Stimulated activated naive B cell treated with anti-CD40 and anti-IgM and Interleukin-4, amounts not matched to agents 10 μg/mL and 1 μg/mL and 100 μg/mL, for 72 hours (primary cell): ENCODE results near the gene VNN1.
"Not testable (repeated sequence)": the region's sequence is repeated elsewhere in the genome, so short reads cannot be mapped to it uniquely, and the experiment has no call there.

Experiments
- ATAC-seq, 2 donors: fragments of 150-1000 bp; cut with Tn5 transposase; replicated peaks; 2 replicates each; pipeline ENCODE4 v1.10.0; 2021; ENCODE audit warnings: moderate library complexity in 1 of 2
- DNase-seq: peaks from one replicate; pipeline ENCODE4 v3.0.0; 2021
- H3K27ac Mint-ChIP-seq: one replicate; pipeline ENCODE4 v1.8.0; 2022; ENCODE audit warnings: mild to moderate bottlenecking, mixed read lengths
- H3K27me3 Mint-ChIP-seq, 2 donors: one replicate each; pipeline ENCODE4 v1.8.0; 2022; ENCODE audit warnings: mixed read lengths in 2 of 2
- H3K36me3 Mint-ChIP-seq, 2 donors: one replicate each; pipeline ENCODE4 v1.8.0; 2022; ENCODE audit warnings: mixed read lengths in 2 of 2, mild to moderate bottlenecking in 1 of 2
- H3K4me1 Mint-ChIP-seq, 2 donors: one replicate each; pipeline ENCODE4 v1.8.0; 2022; ENCODE audit warnings: mixed read lengths in 2 of 2, mild to moderate bottlenecking in 1 of 2
- H3K4me3 Mint-ChIP-seq, 2 donors: one replicate each; pipeline ENCODE4 v1.8.0; 2022; ENCODE audit warnings: mild to moderate bottlenecking in 2 of 2, mixed read lengths in 2 of 2, moderate library complexity in 1 of 2
- H3K9me3 Mint-ChIP-seq, 2 donors: one replicate each; pipeline ENCODE4 v1.8.0; 2022; ENCODE audit warnings: mixed read lengths in 2 of 2, mild to moderate bottlenecking in 1 of 2

The VNN1 gene

DNA sequence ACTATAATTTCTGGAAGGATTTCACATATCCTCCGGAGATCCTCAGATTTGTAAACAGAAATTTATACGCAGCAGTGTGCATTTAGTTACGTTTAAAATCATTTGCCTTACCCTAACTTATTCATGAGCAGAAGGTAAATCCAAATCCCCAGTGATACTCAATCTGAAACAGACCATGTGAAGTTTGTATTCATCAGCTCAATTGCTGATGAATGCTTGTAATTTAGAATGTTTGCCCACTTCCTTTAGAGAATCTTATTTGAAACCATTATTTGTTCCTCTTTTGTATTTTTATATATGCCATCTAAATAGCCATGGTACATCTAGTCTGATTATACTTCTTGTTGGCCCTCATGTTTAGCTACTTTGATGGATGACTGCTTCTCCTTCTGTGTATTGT lies 70.3 kb downstream of the VNN1 start:
- no peak overlapping the region for H3K4me3 Mint-ChIP-seq
- no peaks in the 10 kb centered on the region for H3K36me3 Mint-ChIP-seq
- H3K27me3 Mint-ChIP-seq: peaks cover 1 to 8% of the 10 kb centered on the region in 2 donors
- ATAC-seq (peak; percentile 39 to 51), DNase-seq (no peak)
- H3K27ac Mint-ChIP-seq: no peak overlapping the region
- peaks cover 0 to 5% of the 10 kb centered on the region in 2 donors for H3K4me1 Mint-ChIP-seq
- no peaks in the 10 kb centered on the region for H3K9me3 Mint-ChIP-seq

- not testable (repeated sequence) for H3K27ac Mint-ChIP-seq, H3K36me3 Mint-ChIP-seq
- peaks cover 37 to 50% of the 10 kb centered on the region in 2 donors for H3K27me3 Mint-ChIP-seq
These were observed 76.7 kb downstream of the VNN1 start for GRCh38 chr6:132637135-132637534.

GRCh38 chr6:132635906-132636305 lies 77.9 kb downstream of the VNN1 start:
- H3K4me3 Mint-ChIP-seq, ATAC-seq, H3K4me1 Mint-ChIP-seq, H3K27ac Mint-ChIP-seq, DNase-seq, H3K36me3 Mint-ChIP-seq, H3K9me3 Mint-ChIP-seq: not testable (repeated sequence)
- H3K27me3 Mint-ChIP-seq: peaks cover 41 to 50% of the 10 kb centered on the region in 2 donors

More at GRCh38 chr6:132637135-132637534, 76.7 kb downstream of the VNN1 start:
- not testable (repeated sequence) for H3K9me3 Mint-ChIP-seq, ATAC-seq, H3K4me3 Mint-ChIP-seq, H3K4me1 Mint-ChIP-seq, DNase-seq

- not testable (repeated sequence) for ATAC-seq, H3K4me3 Mint-ChIP-seq
- H3K27me3 Mint-ChIP-seq: peaks cover 44 to 50% of the 10 kb centered on the region in 2 donors
These were observed 78.6 kb downstream of the VNN1 start for GRCh38 chr6:132635288-132635687.

GRCh38 chr6:132634796-132635195 lies 79.1 kb downstream of the VNN1 start:
- no peak for DNase-seq
- peaks cover 44 to 50% of the 10 kb centered on the region in 2 donors for H3K27me3 Mint-ChIP-seq
- ATAC-seq: no peak
- no peaks in the 10 kb centered on the region for H3K4me1 Mint-ChIP-seq
- H3K9me3 Mint-ChIP-seq: peaks cover 2 to 10% of the 10 kb centered on the region in 2 donors
- H3K36me3 Mint-ChIP-seq: no peaks in the 10 kb centered on the region
- H3K4me3 Mint-ChIP-seq: no peak overlapping the region
- no peak overlapping the region for H3K27ac Mint-ChIP-seq

More at GRCh38 chr6:132635288-132635687, 78.6 kb downstream of the VNN1 start:
- H3K27ac Mint-ChIP-seq, DNase-seq, H3K4me1 Mint-ChIP-seq, H3K9me3 Mint-ChIP-seq, H3K36me3 Mint-ChIP-seq: not testable (repeated sequence)

DNA sequence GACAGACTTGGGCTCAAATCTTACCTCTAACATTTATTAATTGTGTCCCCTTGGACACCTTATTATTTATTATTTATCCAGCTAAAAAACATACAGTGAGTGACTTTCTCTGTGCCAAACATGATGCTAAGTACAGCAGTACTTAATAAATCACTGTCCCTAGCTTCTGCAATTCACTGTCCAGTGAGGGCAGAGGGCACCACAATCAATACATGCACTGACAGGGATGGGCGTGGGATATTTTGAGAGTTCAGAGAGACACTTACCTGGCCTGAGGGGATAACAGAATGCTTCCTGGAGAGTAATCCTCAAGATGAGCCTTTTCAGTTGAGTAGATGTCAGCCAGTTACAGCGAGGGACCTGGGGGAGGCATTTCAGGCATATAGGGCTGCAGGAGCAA lies 80.5 kb downstream of the VNN1 start:
- H3K9me3 Mint-ChIP-seq: peaks cover 2 to 10% of the 10 kb centered on the region in 2 donors
- H3K4me1 Mint-ChIP-seq: no peaks in the 10 kb centered on the region
- H3K4me3 Mint-ChIP-seq: no peak overlapping the region
- peaks cover 48 to 53% of the 10 kb centered on the region in 2 donors for H3K27me3 Mint-ChIP-seq
- DNase-seq: no peak
- no peak for ATAC-seq
- H3K27ac Mint-ChIP-seq: no peak overlapping the region
- H3K36me3 Mint-ChIP-seq: no peaks in the 10 kb centered on the region
